Measurements from ENCODE around the gene SDK1. TPM values are rescaled to one million over a fixed set of nuclear protein-coding genes. Genes with fewer than 3 reads are reported as not detected.

The SDK1 gene
- total RNA-seq, 1 experiment from 2014 or later = 7.1 TPM

- H3K9me3 Mint-ChIP-seq (ENCODE audit: unreplicated experiment) = no peaks in the 10 kb centered on the region
- no peak overlapping the region for H3K27ac Mint-ChIP-seq (ENCODE audit: unreplicated experiment)
- ChIA-PET POLR2A (no interaction called here), CTCF (no interaction called here)
- Histone ChIP-seq H3K4me3 (ENCODE audit: low read depth, low read length) (no peak overlapping the region), H3K9me3 (no peaks in the 10 kb centered on the region), H3K27me3 (replicated peaks; ENCODE audit: control insufficient read depth, insufficient read depth, low read length) (no peaks in the 10 kb centered on the region), H3K36me3 (ENCODE audit: control insufficient read depth, insufficient read depth, low read length) (no peaks in the 10 kb centered on the region), H3K4me1 (0 out of 2 replicates have a peak, but pooled peaks cover 4% of the 10 kb centered on the region)
- no peaks in the 10 kb centered on the region for H3K36me3 Mint-ChIP-seq (ENCODE audit: insufficient read depth, unreplicated experiment)
- TF ChIP-seq, protein P1, sequence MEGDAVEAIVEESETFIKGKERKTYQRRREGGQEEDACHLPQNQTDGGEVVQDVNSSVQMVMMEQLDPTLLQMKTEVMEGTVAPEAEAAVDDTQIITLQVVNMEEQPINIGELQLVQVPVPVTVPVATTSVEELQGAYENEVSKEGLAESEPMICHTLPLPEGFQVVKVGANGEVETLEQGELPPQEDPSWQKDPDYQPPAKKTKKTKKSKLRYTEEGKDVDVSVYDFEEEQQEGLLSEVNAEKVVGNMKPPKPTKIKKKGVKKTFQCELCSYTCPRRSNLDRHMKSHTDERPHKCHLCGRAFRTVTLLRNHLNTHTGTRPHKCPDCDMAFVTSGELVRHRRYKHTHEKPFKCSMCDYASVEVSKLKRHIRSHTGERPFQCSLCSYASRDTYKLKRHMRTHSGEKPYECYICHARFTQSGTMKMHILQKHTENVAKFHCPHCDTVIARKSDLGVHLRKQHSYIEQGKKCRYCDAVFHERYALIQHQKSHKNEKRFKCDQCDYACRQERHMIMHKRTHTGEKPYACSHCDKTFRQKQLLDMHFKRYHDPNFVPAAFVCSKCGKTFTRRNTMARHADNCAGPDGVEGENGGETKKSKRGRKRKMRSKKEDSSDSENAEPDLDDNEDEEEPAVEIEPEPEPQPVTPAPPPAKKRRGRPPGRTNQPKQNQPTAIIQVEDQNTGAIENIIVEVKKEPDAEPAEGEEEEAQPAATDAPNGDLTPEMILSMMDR (IDR thresholded peaks at IDR 0.05; ENCODE audit: insufficient read depth in 1 of 2, low read depth in 1 of 2, low read length in 1 of 2, severe bottlenecking in 1 of 2, unreplicated experiment in 1 of 2) = no peak
- H3K4me1 Mint-ChIP-seq (ENCODE audit: low read depth, unreplicated experiment) = no peaks in the 10 kb centered on the region
- intact Hi-C loops (cut with micrococcal nuclease; ENCODE audit: unreplicated experiment) = no loop called here
- no peak for DNase-seq
- no peaks in the 10 kb centered on the region for H3K27me3 Mint-ChIP-seq (ENCODE audit: insufficient read depth, unreplicated experiment)
- no peak overlapping the region for H3K4me3 Mint-ChIP-seq (ENCODE audit: unreplicated experiment)
- no TSS peak for BruUV-seq (replicated peaks)
These were observed 837.8 kb downstream of the SDK1 start for GRCh38 chr7:4138866-4139265.

GRCh38 chr7:4139656-4140625, 838.9 kb downstream of the SDK1 start:
- H3K4me3 Mint-ChIP-seq (ENCODE audit: unreplicated experiment) = no peak overlapping the region
- intact Hi-C loops (cut with micrococcal nuclease; ENCODE audit: unreplicated experiment) = no loop called here
- ChIA-PET POLR2A (no interaction called here), CTCF (interaction anchor here (0.5 kb wide), 1 partner anchor 463 kb away, joined by 3 read pairs; no protein-coding TSS in a partner anchor)
- no peaks in the 10 kb centered on the region for H3K4me1 Mint-ChIP-seq (ENCODE audit: low read depth, unreplicated experiment)
- H3K36me3 ChIP-seq (ENCODE audit: control insufficient read depth, insufficient read depth, low read length) = no peaks in the 10 kb centered on the region
- BruUV-seq (replicated peaks) = no TSS peak
- H3K4me1 ChIP-seq = no peaks in the 10 kb centered on the region
- TF ChIP-seq, protein P1 (IDR thresholded peaks at IDR 0.05; ENCODE audit: insufficient read depth in 1 of 2, low read depth in 1 of 2, low read length in 1 of 2, severe bottlenecking in 1 of 2, unreplicated experiment in 1 of 2) = no peak
- no peaks in the 10 kb centered on the region for H3K27me3 ChIP-seq (replicated peaks; ENCODE audit: control insufficient read depth, insufficient read depth, low read length)
- H3K27me3 Mint-ChIP-seq (ENCODE audit: insufficient read depth, unreplicated experiment) = no peaks in the 10 kb centered on the region
- H3K9me3 Mint-ChIP-seq (ENCODE audit: unreplicated experiment) = no peaks in the 10 kb centered on the region
- DNase-seq = no peak
- H3K36me3 Mint-ChIP-seq (ENCODE audit: insufficient read depth, unreplicated experiment) = no peaks in the 10 kb centered on the region
- no peak overlapping the region for H3K27ac Mint-ChIP-seq (ENCODE audit: unreplicated experiment)
- H3K4me3 ChIP-seq (ENCODE audit: low read depth, low read length) = no peak overlapping the region
- no peaks in the 10 kb centered on the region for H3K9me3 ChIP-seq

DNA sequence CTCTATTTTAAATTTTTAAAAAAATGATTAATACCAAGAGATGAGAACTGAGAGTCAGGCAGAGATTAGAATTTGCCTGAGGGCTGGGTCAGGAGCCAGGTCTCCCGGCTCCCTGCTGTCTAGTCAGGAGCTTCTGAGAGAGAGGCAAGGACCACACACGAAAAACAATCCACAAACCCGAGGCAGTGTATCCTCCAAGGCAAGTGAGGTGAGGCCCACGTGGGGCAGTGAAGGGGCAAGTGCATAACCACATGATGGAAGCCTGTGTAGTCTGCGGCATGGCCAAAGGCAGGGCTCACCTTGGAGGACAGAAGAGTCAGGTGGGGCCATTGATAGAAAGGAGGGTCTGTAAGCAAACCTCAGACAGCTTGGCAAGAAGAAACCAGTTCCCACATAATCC, 839.9 kb downstream of the SDK1 start:
- no peak overlapping the region for H3K4me3 ChIP-seq (ENCODE audit: low read depth, low read length)
- Mint-ChIP-seq H3K27ac (ENCODE audit: unreplicated experiment) (no peak overlapping the region), H3K27me3 (ENCODE audit: insufficient read depth, unreplicated experiment) (no peaks in the 10 kb centered on the region), H3K4me3 (ENCODE audit: unreplicated experiment) (no peak overlapping the region), H3K4me1 (ENCODE audit: low read depth, unreplicated experiment) (no peaks in the 10 kb centered on the region), H3K9me3 (ENCODE audit: unreplicated experiment) (no peaks in the 10 kb centered on the region), H3K36me3 (ENCODE audit: insufficient read depth, unreplicated experiment) (no peaks in the 10 kb centered on the region)
- H3K27me3 ChIP-seq (replicated peaks; ENCODE audit: control insufficient read depth, insufficient read depth, low read length) = no peaks in the 10 kb centered on the region
- BruUV-seq (replicated peaks) = no TSS peak
- DNase-seq = no peak
- ChIA-PET POLR2A (no interaction called here), CTCF (no interaction called here)
- TF ChIP-seq, protein P1 (IDR thresholded peaks at IDR 0.05; ENCODE audit: insufficient read depth in 1 of 2, low read depth in 1 of 2, low read length in 1 of 2, severe bottlenecking in 1 of 2, unreplicated experiment in 1 of 2) = no peak
- no peaks in the 10 kb centered on the region for H3K36me3 ChIP-seq (ENCODE audit: control insufficient read depth, insufficient read depth, low read length)
- H3K4me1 ChIP-seq = no peaks in the 10 kb centered on the region
- H3K9me3 ChIP-seq = no peaks in the 10 kb centered on the region
- intact Hi-C loops (cut with micrococcal nuclease; ENCODE audit: unreplicated experiment) = no loop called here

Data from Caco-2 (cell line).